Stromal cell of bone marrow (primary cell): ENCODE measurements around the gene ZNF414.
"Not testable (repeated sequence)": the region's sequence is repeated elsewhere in the genome, so short reads cannot be mapped to it uniquely, and the experiment has no call there.

ENCODE experiments used
- DNase-seq: peaks from one replicate; pipeline ENCODE4 v3.0.0-alpha.2; 2012; ENCODE audit warnings: low read depth

ZNF414 gene

GRCh38 chr19:8513687-8514504 lies at the start of gene ZNF414:
Gene ZNF414 (minus strand): TSS chr19:8514167. CDS start chr19:8514046, 121 bp downstream.
- peak; percentile 90 for DNase-seq

- no peak for DNase-seq
These were observed 47.3 kb upstream of the ZNF414 start for GRCh38 chr19:8561075-8561764.

GRCh38 chr19:8558325-8558724 lies 44.4 kb upstream of the ZNF414 start:
- DNase-seq, result no peak

GRCh38 chr19:8557642-8558238 lies 43.8 kb upstream of the ZNF414 start:
- DNase-seq, result no peak

- DNase-seq, result not testable (repeated sequence)
These were observed 39.8 kb upstream of the ZNF414 start for GRCh38 chr19:8553729-8554128.

GRCh38 chr19:8552810-8553209 lies 38.8 kb upstream of the ZNF414 start:
- DNase-seq, result no peak

GRCh38 chr19:8550070-8550469 lies 36.1 kb upstream of the ZNF414 start:
- DNase-seq, result no peak

- no peak for DNase-seq
These were observed 31.8 kb upstream of the ZNF414 start for GRCh38 chr19:8545743-8546142.

- DNase-seq, result no peak
These were observed 30.2 kb upstream of the ZNF414 start for GRCh38 chr19:8544168-8544567.

- no peak for DNase-seq
These were observed 25.7 kb upstream of the ZNF414 start for GRCh38 chr19:8539621-8540149.

- no peak for DNase-seq
These were observed 23.1 kb upstream of the ZNF414 start for GRCh38 chr19:8537099-8537498.

GRCh38 chr19:8536282-8536681 lies 22.3 kb upstream of the ZNF414 start:
- DNase-seq, result no peak

GRCh38 chr19:8532225-8532624 lies 18.3 kb upstream of the ZNF414 start:
- no peak for DNase-seq

- DNase-seq, result no peak
These were observed 17.5 kb upstream of the ZNF414 start for GRCh38 chr19:8531470-8531869.

GRCh38 chr19:8530061-8530679 lies 16.2 kb upstream of the ZNF414 start:
- no peak for DNase-seq

- DNase-seq, result no peak
These were observed 15.5 kb upstream of the ZNF414 start for GRCh38 chr19:8529369-8530006.

- DNase-seq, result no peak
These were observed 14.5 kb upstream of the ZNF414 start for GRCh38 chr19:8528500-8528899.

- DNase-seq, result peak; percentile 83
These were observed 12.6 kb upstream of the ZNF414 start for GRCh38 chr19:8526345-8527091.

- DNase-seq, result no peak
These were observed 11.4 kb upstream of the ZNF414 start for GRCh38 chr19:8525401-8525684.

GRCh38 chr19:8519388-8519787 lies 5.4 kb upstream of the ZNF414 start:
- DNase-seq, result no peak

GRCh38 chr19:8518536-8518935 lies 4.6 kb upstream of the ZNF414 start:
- no peak for DNase-seq
